ENCODE measurements around the gene PARVA. TPM values are rescaled to one million over a fixed set of nuclear protein-coding genes. Genes with fewer than 3 reads are reported as not detected.

Gene PARVA
- total and polyA plus RNA-seq, 2 of the 4 experiments (the other 2 are of a cell fraction): 65.2 to 80.2 TPM

GRCh38 chr11:12403122-12403996, 26.0 kb downstream of the PARVA start:
- no CpG with 5 or more reads among the region's 3 CpGs for WGBS, 2 experiments (ENCODE audit: extremely low coverage in 2 of 2, insufficient read length in 1 of 2)
- peak overlapping the region; percentile 12 for H2AK9ac ChIP-seq (replicated peaks; ENCODE audit: low read depth, low read length, poor library complexity)
- H3K27me3 ChIP-seq (ENCODE audit: control insufficient read depth, insufficient read depth, low read length): no peaks in the 10 kb centered on the region
- H3K4me3 ChIP-seq (ENCODE audit: insufficient read depth, low read depth, low read length): no peak overlapping the region
- intact Hi-C loops (cut with micrococcal nuclease) (no loop called here), in situ Hi-C loops (cut with MboI; ENCODE audit: low sequenced_read_pairs) (no loop called here), dilution Hi-C loops (cut with HindIII; ENCODE audit: low sequenced_read_pairs, unreplicated experiment) (no loop called here)
- peak overlapping the region; percentile 21 to 61; a peak in 3 of 4 replicates for H4K8ac ChIP-seq (ENCODE audit: low read depth in 2 of 2, low read length in 2 of 2)
- H2BK15ac ChIP-seq (ENCODE audit: low read depth, low read length): peak overlapping the region; percentile 16; the same call in 2 of the 3 replicates
- peak overlapping the region; percentile 77 for H3K14ac ChIP-seq (replicated peaks; ENCODE audit: low read depth, low read length)
- peak overlapping the region; percentile 73 for H2AK5ac ChIP-seq (ENCODE audit: low read depth, low read length)
- ChIA-PET CTCF (interaction anchor here (0.6 to 1.0 kb wide), 2 partner anchors 72 to 284 kb away, joined by 3 read pairs; no protein-coding TSS in a partner anchor), POLR2A (ENCODE audit: unreplicated experiment) (interaction anchor here (0.6 kb wide), 1 partner anchor 63 kb away, joined by 3 read pairs; no protein-coding TSS in a partner anchor)
- H2BK120ac ChIP-seq (ENCODE audit: low read depth, low read length): peak overlapping the region; percentile 69
- peak overlapping the region; percentile 16; the same call in 1 of the 2 replicates for H3K56ac ChIP-seq (ENCODE audit: extremely low read depth, insufficient read depth, low read length)
- peak overlapping the region; percentile 75 for H2BK20ac ChIP-seq (ENCODE audit: low read depth, low read length)
- TF ChIP-seq CEBPB (IDR thresholded peaks at IDR 0.05; ENCODE audit: low read depth, low read length) (no peak), SMC3 (IDR thresholded peaks at IDR 0.05; ENCODE audit: low read depth, low read length) (no peak), ELK1 (IDR thresholded peaks at IDR 0.05; ENCODE audit: borderline replicate concordance, low read depth, low read length) (no peak), RFX5 (IDR thresholded peaks at IDR 0.05; ENCODE audit: low read depth, low read length) (no peak), BHLHE40 (IDR thresholded peaks at IDR 0.05; ENCODE audit: low read depth, low read length) (no peak), NFE2L2 (IDR thresholded peaks at IDR 0.05; ENCODE audit: low read depth, low read length) (no peak), USF2 (IDR thresholded peaks at IDR 0.05; ENCODE audit: low read depth, low read length) (no peak), MAFK (IDR thresholded peaks at IDR 0.05; ENCODE audit: low read depth, low read length) (no peak), RAD21 (IDR thresholded peaks at IDR 0.05; ENCODE audit: low read length) (no peak), RCOR1 (IDR thresholded peaks at IDR 0.05; ENCODE audit: insufficient replicate concordance, low read length) (no peak), FOS (IDR thresholded peaks at IDR 0.05; ENCODE audit: low read depth, low read length) (no peak)
- peak; percentile 67 for ATAC-seq (ENCODE audit: low read depth)
- peaks cover 36% of the 10 kb centered on the region for H3K9me1 ChIP-seq (ENCODE audit: insufficient read depth, low read length)
- H2BK5ac ChIP-seq (ENCODE audit: low read depth, low read length, poor library complexity, severe bottlenecking): peak overlapping the region; percentile 61
- H2AFZ ChIP-seq (replicated peaks; ENCODE audit: low read length, poor library complexity): no peak overlapping the region
- peak overlapping the region; percentile 83 for H4K91ac ChIP-seq (ENCODE audit: insufficient read depth, low read depth, low read length)
- BruUV-seq (replicated peaks): no TSS peak
- H3K36me3 ChIP-seq (ENCODE audit: control insufficient read depth, insufficient read depth, low read length): no peaks in the 10 kb centered on the region
- peaks cover 38 to 76% of the 10 kb centered on the region in 2 experiments for H3K79me1 ChIP-seq (ENCODE audit: low read depth in 1 of 2, low read length in 2 of 2)
- peak overlapping the region; percentile 79 for H3K4ac ChIP-seq (ENCODE audit: low read depth, low read length)
- H4K20me1 ChIP-seq (ENCODE audit: insufficient read depth, low read length): peaks cover 56% of the 10 kb centered on the region
- no peak overlapping the region for H3K9ac ChIP-seq (ENCODE audit: low read depth, low read length)
- no peaks in the 10 kb centered on the region for H3K9me3 ChIP-seq (ENCODE audit: control insufficient read depth, insufficient read depth, low read length)
- peaks cover 39% of the 10 kb centered on the region for H3K4me1 ChIP-seq (ENCODE audit: control insufficient read depth, insufficient read depth, low read length)
- peak overlapping the region; percentile 68 for H3K23ac ChIP-seq (ENCODE audit: low read depth, low read length)
- peak overlapping the region; percentile 75 for H4K5ac ChIP-seq (ENCODE audit: low read depth, low read length)
- peak overlapping the region; percentile 80 for H3K18ac ChIP-seq (ENCODE audit: low read depth, low read length)
- DNase-seq: peak; percentile 85
- H3K4me2 ChIP-seq (ENCODE audit: low read depth, low read length): peak overlapping the region; percentile 38
- peak overlapping the region; percentile 68; the same call in 1 of the 2 replicates for H3K27ac ChIP-seq (ENCODE audit: insufficient read depth, low read length)
